NB4 (cell line): ENCODE results near the gene NYAP2.

Experiments
- MAX ChIP-seq: IDR thresholded peaks from 2 replicates; pipeline ENCODE4 v1.6.1; 2011; ENCODE audit warnings: low read depth, low read length
- POLR2A ChIP-seq: IDR thresholded peaks from 2 replicates; pipeline ENCODE4 v1.6.1; 2011; ENCODE audit warnings: mild to moderate bottlenecking; ENCODE audit not compliant: insufficient read length; ENCODE audit errors: extremely low read depth
- TF ChIP-seq, protein P1 (sequence below): IDR thresholded peaks from one replicate; pipeline ENCODE4 v1.5.1; 2012; ENCODE audit warnings: low read depth, low read length

DNA sequence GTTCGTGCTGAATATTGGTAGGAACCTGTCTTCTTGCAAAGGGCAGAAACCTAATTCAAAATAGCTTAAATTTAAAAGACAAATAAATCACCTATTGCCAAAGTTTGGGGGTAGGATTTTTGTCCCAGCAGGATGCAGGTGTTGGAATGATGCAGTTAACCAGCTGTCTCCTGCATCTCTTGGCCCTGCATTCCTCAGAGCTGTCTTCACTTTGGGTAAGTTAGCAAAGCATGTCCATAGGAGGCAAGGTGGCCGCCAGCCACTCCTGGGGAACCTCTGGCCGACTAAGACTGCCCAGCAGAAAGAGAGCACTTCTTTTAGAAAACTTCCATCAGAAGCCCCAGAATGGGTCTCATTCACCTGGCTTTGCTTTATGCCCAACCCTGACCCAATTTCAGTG is 20.5 kb upstream of the NYAP2 start:
- TF ChIP-seq, protein P1, sequence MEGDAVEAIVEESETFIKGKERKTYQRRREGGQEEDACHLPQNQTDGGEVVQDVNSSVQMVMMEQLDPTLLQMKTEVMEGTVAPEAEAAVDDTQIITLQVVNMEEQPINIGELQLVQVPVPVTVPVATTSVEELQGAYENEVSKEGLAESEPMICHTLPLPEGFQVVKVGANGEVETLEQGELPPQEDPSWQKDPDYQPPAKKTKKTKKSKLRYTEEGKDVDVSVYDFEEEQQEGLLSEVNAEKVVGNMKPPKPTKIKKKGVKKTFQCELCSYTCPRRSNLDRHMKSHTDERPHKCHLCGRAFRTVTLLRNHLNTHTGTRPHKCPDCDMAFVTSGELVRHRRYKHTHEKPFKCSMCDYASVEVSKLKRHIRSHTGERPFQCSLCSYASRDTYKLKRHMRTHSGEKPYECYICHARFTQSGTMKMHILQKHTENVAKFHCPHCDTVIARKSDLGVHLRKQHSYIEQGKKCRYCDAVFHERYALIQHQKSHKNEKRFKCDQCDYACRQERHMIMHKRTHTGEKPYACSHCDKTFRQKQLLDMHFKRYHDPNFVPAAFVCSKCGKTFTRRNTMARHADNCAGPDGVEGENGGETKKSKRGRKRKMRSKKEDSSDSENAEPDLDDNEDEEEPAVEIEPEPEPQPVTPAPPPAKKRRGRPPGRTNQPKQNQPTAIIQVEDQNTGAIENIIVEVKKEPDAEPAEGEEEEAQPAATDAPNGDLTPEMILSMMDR, result no peak
- TF ChIP-seq POLR2A, result no peak
- TF ChIP-seq MAX, result no peak
